HG03571 (cell line): ENCODE measurements around the gene FSTL1.

Source experiments
- ATAC-seq: cut with Tn5 transposase; IDR thresholded peaks from one replicate; pipeline ENCODE4 v1.9.1; 2021; ENCODE audit not compliant: unreplicated experiment

FSTL1 gene

DNA sequence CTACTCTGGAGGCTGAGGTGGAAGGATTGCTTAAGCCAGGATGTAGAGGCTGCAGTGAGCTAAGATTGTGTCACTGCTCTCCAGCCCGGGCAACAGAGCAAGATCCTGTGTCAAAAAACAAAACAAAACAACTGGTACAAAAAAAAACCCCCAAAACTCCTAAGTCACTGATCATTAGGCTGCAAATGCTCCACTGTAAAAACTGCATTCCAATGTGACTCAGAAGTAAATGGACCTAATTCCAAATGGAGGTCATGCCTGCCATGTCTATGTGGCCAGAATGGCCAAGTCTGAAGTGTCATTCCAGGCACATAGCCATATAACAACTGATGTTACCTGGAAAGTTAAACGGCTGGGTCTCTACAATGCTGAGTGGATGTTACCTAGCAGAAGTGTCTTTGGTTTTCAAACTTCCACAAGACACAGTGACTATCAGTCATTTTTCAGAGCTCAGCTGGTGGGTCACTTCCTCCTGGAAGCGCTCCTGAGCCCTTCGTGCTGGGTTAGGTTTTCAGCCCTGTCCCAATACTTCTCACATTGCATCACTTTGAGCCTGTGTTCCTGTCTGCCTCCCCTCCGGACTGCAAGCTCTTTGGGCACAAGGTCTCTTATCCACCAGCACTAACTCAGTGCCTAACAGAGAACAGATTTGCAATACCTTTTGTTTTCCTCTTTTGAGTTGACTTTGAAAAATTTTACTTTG is 10.6 kb downstream of the FSTL1 start:
- no peak for ATAC-seq

DNA sequence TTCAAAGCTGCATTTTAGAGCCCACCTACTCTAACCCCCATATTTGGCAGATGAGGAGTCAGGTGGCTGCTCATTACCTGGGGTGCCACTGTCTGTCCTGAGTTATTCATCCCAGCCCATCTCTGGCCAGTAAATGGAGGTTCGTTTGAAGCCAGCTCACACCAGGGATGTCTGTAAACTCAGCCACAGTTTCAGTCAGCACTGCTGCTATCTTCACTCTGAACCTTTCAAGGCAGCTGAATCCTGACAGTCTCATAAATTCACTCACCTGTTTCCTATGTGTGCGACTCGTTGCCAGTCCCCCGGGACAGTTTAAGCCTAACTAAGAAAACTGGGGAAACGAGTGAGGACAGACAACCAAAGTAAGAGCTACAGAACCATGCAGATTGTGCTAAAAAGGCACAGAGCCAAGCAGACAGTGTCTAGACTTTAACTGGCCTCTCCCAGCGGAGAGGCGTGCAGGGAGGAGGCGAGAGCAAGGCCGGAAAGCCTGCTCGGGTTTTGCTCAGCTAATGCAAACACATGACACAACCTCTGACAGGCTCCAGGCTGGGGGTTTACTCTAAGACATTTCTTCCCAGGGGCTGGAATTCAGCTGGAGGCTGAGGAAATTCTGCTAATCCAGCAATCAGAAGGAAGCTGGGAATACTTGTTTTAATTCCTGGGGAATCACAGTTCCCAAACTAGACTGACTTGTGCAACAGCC is 12.0 kb downstream of the FSTL1 start:
- ATAC-seq: no peak

- no peak for ATAC-seq
Observed at GRCh38 chr3:120438216-120438615, 12.6 kb downstream of the FSTL1 start.

- ATAC-seq: no peak
Observed at GRCh38 chr3:120437559-120437958, 13.2 kb downstream of the FSTL1 start.

DNA sequence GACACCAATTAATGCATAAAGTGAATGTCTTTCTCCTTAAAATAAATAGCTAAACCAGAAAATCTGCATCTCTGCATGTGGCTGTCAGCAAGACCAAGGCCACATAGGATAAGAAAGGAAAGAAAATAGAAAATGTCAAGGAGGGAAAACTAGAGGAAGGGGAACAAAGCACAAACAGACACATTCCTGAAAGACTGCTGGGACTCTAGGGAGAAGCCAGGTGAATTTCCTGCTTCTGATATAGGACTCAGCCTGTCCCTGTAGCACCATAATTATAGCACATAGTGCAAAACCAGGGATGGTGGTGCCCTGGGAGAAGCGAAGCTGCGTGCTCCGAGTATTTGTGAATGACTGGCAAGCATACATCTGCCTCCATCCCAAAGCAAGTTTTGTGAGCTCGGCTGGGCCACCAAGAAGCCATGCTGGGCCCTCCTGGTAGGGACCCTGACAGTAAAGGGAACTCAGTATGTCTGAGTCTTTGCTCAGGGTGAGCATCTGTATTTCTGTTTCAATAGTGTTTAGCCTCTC is 14.2 kb downstream of the FSTL1 start:
- no peak for ATAC-seq

GRCh38 chr3:120435621-120436020 is 15.2 kb downstream of the FSTL1 start:
- no peak for ATAC-seq

GRCh38 chr3:120433662-120434331 is 17.0 kb downstream of the FSTL1 start:
- ATAC-seq: no peak

GRCh38 chr3:120432150-120432860 is 18.5 kb downstream of the FSTL1 start:
- ATAC-seq: no peak

DNA sequence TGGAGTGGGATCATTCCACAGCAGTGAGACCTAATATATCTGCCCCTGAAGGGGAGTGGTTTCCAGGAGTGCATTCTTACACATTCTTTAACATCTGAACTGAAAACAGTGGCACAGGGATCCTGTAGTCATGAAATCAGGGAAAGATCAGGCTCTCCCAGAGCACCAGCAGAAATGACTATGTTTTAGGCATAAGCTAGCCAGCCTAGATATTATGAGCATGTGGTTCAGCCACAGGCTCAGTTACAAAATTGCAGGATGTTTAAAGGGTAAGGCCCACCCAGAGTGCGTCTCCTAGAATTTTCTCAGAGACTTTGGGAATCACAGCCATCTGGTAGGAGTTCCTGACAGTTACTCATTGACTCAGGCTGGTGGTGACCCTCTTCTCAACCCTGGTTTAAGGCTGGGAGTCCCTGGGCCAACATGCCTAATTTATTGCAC is 20.9 kb downstream of the FSTL1 start:
- no peak for ATAC-seq

DNA sequence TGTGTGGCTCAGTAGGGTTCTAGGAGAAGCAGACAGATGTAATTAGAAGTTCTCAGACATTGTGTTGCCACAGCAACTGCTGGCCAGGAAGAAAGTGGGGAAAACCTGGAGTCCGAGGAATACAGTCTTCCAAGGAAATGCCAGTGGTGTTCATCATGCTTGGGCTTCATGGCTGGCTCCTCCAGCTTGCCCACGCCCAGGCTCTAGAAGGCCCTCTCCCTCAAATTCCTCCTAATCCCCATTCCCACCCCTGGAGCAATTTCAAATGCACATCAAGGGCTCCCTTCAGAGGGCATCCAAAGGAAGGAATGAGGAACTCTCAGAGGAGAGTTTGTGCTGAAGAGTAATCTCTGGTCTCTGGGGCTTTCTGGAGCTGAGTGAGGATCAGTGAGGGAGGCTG is 21.9 kb downstream of the FSTL1 start:
- ATAC-seq: no peak

- no peak for ATAC-seq
Observed at GRCh38 chr3:120427201-120427600, 23.6 kb downstream of the FSTL1 start.

DNA sequence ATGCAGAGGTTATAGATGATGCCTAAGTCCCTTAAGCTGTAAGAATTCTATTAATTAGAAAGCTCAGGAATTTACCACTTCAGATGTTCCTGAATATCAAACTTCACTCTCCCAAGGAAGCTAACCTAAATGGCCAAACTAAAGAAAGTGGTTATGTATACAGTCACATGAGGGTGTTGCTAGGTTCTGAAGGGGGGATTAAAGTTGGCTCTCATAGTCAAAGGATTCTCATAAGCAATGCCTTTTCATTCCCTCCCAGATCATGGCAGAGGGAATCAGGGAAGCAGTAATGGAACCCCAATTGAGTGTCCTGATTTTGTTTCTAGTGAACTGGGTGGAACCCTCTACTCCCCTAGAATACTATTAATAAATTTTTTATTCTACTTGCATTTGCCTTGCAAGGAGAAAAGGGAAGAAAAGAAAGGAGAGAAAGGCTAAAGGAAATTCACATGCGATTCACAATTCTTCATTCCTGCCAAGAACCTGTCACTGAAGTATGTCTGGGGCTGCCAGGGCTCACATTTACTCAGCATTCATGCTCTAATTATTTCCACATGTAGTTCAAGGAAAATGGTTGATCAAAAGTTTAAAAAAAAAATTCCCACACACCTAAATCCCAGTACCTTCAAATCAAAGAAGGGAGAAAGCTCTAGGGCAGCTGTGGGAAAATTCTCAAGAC is 25.1 kb downstream of the FSTL1 start:
- no peak for ATAC-seq

DNA sequence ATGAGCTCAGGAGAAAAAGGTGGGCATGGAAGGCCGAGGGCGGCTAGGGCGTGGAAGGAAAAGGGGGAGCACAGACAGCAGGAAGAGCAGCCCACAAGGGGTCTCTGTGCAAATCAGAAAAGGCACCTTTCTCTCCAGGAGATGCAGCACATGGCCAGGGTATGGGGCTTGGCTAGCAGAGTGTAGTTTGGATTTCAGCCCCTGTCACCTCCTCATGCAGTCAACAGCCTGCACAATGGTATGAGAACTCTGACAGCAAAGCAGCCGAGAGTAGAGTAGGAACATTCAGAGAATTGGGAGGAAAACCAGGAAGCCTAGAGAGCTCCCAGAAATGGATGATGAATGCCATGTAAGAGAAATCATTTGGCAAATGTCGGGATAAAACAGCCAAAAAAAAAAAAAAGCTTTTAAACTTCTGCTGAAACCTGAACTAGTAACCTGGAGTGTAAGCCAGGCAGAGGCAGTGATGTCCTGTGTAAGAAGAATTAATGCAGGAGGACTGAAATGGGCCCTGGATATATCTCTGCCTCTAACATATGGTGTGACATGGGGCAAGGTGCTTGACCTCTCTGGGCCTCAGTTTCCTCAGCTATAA is 25.7 kb downstream of the FSTL1 start:
- ATAC-seq: no peak

- ATAC-seq: no peak
Observed at GRCh38 chr3:120424506-120424905, 26.3 kb downstream of the FSTL1 start.

DNA sequence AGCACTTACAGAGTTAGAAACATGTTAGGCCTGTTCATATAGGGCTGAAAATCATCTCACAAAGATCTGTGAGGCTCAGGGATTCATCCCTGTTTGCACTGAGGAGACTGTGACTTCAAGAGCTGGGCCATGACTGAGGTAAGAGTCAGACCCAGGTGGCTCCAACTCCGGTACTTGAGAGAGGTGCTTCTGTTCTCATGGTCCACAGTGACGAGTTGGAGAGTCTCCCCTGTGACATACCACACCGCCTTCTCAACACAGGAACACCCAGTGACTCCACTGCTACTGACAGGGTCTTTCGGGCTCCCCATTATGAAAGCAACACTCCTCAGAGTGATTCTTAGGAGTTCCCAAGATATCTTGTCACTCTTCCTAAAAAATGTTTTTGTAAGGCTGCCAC is 27.4 kb downstream of the FSTL1 start:
- no peak for ATAC-seq

- ATAC-seq: no peak
Observed at GRCh38 chr3:120421926-120422325, 28.9 kb downstream of the FSTL1 start.

GRCh38 chr3:120420928-120421551 is 29.8 kb downstream of the FSTL1 start:
- ATAC-seq: no peak

DNA sequence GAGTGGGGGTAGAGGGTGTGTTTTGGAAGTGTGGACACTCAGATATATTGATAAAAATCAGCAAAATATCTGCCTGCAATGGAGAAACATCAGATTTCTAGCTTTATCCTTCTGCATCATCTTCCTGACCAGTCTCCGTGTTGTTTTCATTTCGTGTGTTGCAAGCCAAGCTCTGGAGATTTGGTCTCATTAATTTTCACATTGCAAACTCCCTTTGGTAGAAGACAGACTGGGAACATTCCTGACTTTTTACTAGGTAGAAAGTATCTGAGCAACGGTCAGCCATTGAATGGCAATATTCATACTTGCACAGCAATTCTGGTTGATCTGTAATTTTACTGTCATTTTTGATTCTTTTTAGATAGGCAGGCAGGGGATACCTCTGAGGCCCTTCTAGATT is 30.4 kb downstream of the FSTL1 start:
- ATAC-seq: no peak

DNA sequence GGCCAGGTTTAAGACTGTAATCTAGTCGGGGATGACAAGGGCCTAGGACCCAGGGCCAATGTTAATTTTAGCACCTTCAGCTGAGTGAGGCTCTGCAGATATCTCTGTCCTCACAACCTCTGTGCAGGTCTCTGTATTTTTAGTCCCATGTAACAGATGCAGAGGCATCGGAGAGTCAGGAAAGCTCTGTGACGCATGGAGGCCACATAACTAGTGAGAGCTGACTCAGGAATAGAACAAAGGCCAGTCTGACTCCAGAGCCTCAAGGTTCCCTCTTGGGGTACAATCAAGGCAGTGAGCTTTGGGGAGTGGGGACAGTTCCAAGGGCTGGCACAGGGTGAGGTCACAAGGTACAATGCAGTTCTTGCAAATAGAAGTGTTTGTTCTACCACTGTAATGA is 31.0 kb downstream of the FSTL1 start:
- ATAC-seq: no peak
